ENCODE results near the gene HAP1. TPM values are rescaled to one million over a fixed set of nuclear protein-coding genes. Genes with fewer than 3 reads are reported as not detected.
"Not testable (repeated sequence)": the region's sequence is repeated elsewhere in the genome, so short reads cannot be mapped to it uniquely, and the experiment has no call there.

HAP1 gene
- total RNA-seq, 1 donor from 2014 or later = not detected

DNA sequence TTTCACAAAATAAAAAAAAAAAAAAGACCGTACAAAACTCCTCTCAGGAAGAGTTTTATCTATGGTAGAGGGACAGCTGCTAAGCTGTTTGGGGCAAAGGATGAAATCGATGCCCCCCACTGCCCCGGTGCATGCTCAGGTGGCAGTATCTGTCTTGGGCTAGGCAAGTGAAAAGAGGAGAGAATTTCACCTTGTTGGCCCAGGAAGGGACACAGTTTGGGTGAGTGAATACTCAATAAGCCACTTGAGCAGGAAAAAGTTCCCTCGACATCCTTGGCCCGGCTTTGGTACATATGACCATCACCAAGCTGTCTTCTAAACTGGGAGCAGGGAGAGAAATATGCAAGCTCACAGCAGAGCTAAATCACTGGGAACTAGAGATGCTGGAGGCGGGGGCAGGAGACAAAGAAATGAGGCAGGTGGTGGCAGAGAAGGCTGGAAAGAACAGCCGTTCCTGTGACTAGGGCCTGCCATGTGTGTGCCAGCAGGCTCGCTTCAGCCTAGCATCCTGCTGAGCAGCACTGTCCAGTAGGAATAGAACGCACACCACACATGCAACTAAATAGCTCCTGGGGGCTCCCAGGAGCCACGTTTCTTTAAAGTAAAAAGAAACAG is 53.9 kb downstream of the HAP1 start:
- intact Hi-C loops (cut with micrococcal nuclease) = no loop called here
- ATAC-seq = no peak
- DNase-seq = no peak

DNA sequence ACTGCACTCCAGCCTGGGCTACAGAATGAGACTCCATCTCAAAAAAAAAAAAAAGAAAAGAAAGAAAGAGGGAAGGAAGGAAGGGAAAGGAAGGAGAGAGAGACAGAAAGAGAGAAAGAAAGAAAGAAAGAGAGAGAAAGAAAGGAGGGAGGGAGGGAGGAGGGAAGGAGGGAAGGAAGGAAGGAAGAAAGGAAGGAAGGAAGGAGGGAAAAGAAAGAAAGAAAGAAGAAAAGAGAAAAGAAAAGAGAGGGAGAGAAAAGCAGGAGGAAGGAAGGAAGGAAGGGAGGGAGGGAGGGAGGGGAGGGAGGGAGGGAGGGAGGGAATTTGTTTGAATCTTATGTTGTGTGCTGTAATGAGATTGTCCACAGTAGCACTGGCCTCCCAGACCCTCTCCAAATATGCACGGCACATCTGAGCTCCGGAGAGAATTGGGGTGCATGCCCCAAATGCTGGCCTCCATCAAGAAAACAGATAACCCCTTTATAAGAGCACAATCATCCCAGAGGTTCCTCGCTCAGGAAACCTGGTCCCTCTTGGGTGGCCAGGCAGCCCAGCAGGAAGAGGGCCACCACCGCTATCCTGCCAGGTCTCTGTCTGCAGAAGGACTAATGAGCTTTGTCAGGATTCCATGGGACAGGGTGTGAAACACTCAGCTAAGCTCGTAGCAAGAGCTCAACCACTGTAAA is 54.6 kb downstream of the HAP1 start:
- intact Hi-C loops (cut with micrococcal nuclease) = no loop called here
- ATAC-seq (no peak), DNase-seq (no peak)

DNA sequence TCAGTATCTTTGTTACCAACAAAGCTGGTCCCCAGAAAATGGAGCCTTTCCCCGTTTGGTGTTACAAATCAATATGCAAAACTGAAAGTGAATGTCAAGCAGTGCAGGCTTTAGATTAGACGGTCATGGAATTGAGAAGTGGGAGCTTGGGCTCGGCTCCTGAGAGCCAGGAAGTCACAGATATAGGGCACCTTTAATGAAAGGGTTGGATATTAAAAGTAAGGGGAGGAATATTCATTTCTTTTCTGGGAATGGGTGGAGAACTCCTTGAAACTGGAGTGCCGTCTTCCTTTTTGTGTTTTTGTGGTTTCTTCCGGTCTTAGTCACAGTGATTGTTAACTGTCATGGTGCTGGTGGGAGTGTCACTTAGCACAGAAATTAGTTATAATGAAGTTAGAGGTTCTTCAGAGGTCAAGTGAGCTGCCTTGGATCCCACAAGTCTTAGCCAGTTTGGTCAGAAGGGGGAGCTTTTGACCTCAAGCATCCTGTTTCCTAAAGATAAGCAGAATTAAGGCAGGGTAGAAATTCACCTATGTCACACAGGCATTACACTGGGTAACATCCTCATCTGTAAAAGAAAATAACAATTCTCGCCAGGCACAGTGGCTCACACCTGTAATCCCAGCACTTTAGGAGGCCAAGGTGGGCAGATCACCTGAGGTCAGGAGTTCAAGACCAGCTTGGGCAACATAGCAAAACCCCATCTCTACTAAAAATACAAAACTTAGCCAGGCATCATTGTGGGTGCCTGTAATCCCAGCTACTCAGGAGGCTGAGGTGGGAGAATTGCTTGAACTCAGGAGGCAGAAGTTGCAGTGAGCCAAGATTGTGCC is 55.3 kb downstream of the HAP1 start:
- DNase-seq (no peak), ATAC-seq (peak; percentile 64)
- intact Hi-C loops (cut with micrococcal nuclease) = no loop called here

DNA sequence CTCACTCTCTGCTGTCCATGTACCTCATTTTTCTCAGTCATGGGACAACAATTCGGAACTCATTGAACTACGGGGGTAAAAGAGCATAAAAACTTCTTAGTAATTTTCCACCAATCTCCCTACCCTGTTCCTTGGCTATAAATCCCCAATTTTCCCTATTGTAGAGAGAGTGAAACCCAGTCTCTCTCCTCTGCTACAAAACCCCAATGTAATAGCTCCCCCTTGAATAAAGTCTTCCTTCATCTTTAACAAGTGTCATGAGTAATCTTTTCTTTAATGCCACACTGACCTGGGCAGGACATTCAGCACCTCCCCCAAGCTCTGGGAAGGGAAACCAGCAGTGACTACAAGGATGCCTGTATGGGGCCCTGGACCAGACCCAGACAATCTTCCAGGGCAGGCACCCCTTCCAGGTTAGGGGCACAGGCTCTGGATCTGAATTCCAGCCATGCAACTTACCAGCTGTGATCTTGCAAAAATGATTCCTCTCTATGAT is 56.0 kb downstream of the HAP1 start:
- intact Hi-C loops (cut with micrococcal nuclease) = no loop called here
- ATAC-seq = peak; percentile 14
- DNase-seq = no peak

DNA sequence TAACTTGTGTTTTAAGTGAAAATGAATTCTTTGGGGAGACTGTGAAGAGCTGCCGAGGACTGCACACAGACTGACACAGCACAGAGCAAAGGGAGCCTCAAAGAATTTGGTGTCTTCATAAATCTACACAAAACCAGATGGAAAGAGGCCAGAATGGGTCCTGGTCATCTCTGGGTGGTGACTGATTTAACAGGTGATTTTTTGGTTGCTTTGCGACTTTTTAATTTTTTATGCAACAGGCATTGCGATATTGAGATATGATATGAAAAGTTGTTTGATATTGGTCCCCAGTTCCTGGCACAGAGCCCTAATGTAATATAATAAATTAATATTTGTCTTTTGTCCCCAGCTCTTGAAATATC is 58.4 kb downstream of the HAP1 start:
- intact Hi-C loops (cut with micrococcal nuclease) = no loop called here
- ATAC-seq (no peak), DNase-seq (no peak)

- DNase-seq; ATAC-seq; intact Hi-C loops (cut with micrococcal nuclease): not testable (repeated sequence)
Measured at GRCh38 chr17:41675157-41676057, 59.0 kb downstream of the HAP1 start.

Other genes starting within 250 kb of the HAP1 start
- not detected for gene KRT36, start 244.7 kb downstream of the HAP1 start, total RNA-seq
- gene KRT13, start 229.0 kb downstream of the HAP1 start, total RNA-seq = not detected
- gene KRT15, start 215.8 kb downstream of the HAP1 start, total RNA-seq = 0.32 TPM
- gene KRT19, start 206.3 kb downstream of the HAP1 start, total RNA-seq = 6.8 TPM
- not detected for gene KRT9, start 162.6 kb downstream of the HAP1 start, total RNA-seq
- gene KRT14, start 147.7 kb downstream of the HAP1 start, total RNA-seq = not detected
- not detected for gene KRT16, start 121.9 kb downstream of the HAP1 start, total RNA-seq
- not detected for gene KRT17, start 110.1 kb downstream of the HAP1 start, total RNA-seq
- gene EIF1, start 45.8 kb downstream of the HAP1 start, total RNA-seq = 1,209 TPM
- not detected for gene GAST, start 22.3 kb downstream of the HAP1 start, total RNA-seq
- gene JUP, start 52.1 kb upstream of the HAP1 start, total RNA-seq = 217 TPM
- gene P3H4, start 77.3 kb upstream of the HAP1 start, total RNA-seq = 7.0 TPM
- 10.2 TPM for gene FKBP10, start 78.4 kb upstream of the HAP1 start, total RNA-seq
- gene NT5C3B, start 101.6 kb upstream of the HAP1 start, total RNA-seq = 19.3 TPM
- gene KLHL10, start 103.2 kb upstream of the HAP1 start, total RNA-seq = 0.12 TPM
- gene KLHL11, start 130.8 kb upstream of the HAP1 start, total RNA-seq = 3.5 TPM
- 24.5 TPM for gene ACLY, start 184.3 kb upstream of the HAP1 start, total RNA-seq
- 0.52 TPM for gene ODAD4, start 196.0 kb upstream of the HAP1 start, total RNA-seq
- gene CNP, start 232.2 kb upstream of the HAP1 start, total RNA-seq = 28.6 TPM

Measured in left ventricle myocardium superior (tissue), 1 donor.